Activated naive CD4-positive, alpha-beta T cell treated with anti-CD3 and anti-CD28 coated beads, Interleukin-2, amount 10 ng/mL, durations not matched to agents 7 days and 5 days (primary cell): ENCODE data around the gene SLK.

Experiments
- CTCF ChIA-PET: fragments of 350-600 bp; sonication (Branson Sonifier 250); formaldehyde crosslinking; loops from one replicate; lab custom pipeline; 2021; ENCODE audit warnings: antibody characterized with exemption; lab: Charles Lee
- DNase-seq: peaks from one replicate; pipeline ENCODE4 v3.0.0-alpha.2; 2020
- H3K27ac Mint-ChIP-seq: one replicate; pipeline ENCODE4 v1.8.0; 2021; ENCODE audit warnings: mild to moderate bottlenecking, moderate library complexity, mixed read lengths
- H3K27me3 Mint-ChIP-seq: one replicate; pipeline ENCODE4 v1.8.0; 2021; ENCODE audit warnings: mild to moderate bottlenecking, mixed read lengths
- H3K36me3 Mint-ChIP-seq: one replicate; pipeline ENCODE4 v1.8.0; 2021; ENCODE audit warnings: mixed read lengths
- H3K4me1 Mint-ChIP-seq: one replicate; pipeline ENCODE4 v1.8.0; 2021; ENCODE audit warnings: mixed read lengths
- H3K4me3 Mint-ChIP-seq: one replicate; pipeline ENCODE4 v1.8.0; 2021; ENCODE audit warnings: mild to moderate bottlenecking, moderate library complexity, mixed read lengths
- H3K9me3 Mint-ChIP-seq: one replicate; pipeline ENCODE4 v1.8.0; 2021; ENCODE audit warnings: mixed read lengths

SLK gene

GRCh38 chr10:104035194-104036068, 68.5 kb downstream of the SLK start:
- Mint-ChIP-seq H3K27ac (no peak overlapping the region), H3K36me3 (peaks cover 4% of the 10 kb centered on the region), H3K27me3 (no peaks in the 10 kb centered on the region), H3K4me1 (no peaks in the 10 kb centered on the region), H3K9me3 (no peaks in the 10 kb centered on the region), H3K4me3 (no peak overlapping the region)
- DNase-seq: no peak
- CTCF ChIA-PET: no interaction called here

GRCh38 chr10:104036069-104036384, 69.1 kb downstream of the SLK start:
- H3K4me1 Mint-ChIP-seq: no peaks in the 10 kb centered on the region
- no peak overlapping the region for H3K27ac Mint-ChIP-seq
- H3K27me3 Mint-ChIP-seq: no peaks in the 10 kb centered on the region
- no peak overlapping the region for H3K4me3 Mint-ChIP-seq
- no peaks in the 10 kb centered on the region for H3K9me3 Mint-ChIP-seq
- peaks cover 4% of the 10 kb centered on the region for H3K36me3 Mint-ChIP-seq
- CTCF ChIA-PET: no interaction called here
- DNase-seq: no peak

- Mint-ChIP-seq H3K9me3 (no peaks in the 10 kb centered on the region), H3K36me3 (peaks cover 2% of the 10 kb centered on the region), H3K27ac (no peak overlapping the region), H3K4me1 (no peaks in the 10 kb centered on the region), H3K4me3 (no peak overlapping the region), H3K27me3 (peaks cover under 1% of the 10 kb centered on the region)
- no peak for DNase-seq
- CTCF ChIA-PET: no interaction called here
These were observed 69.7 kb downstream of the SLK start for GRCh38 chr10:104036518-104037260.

DNA sequence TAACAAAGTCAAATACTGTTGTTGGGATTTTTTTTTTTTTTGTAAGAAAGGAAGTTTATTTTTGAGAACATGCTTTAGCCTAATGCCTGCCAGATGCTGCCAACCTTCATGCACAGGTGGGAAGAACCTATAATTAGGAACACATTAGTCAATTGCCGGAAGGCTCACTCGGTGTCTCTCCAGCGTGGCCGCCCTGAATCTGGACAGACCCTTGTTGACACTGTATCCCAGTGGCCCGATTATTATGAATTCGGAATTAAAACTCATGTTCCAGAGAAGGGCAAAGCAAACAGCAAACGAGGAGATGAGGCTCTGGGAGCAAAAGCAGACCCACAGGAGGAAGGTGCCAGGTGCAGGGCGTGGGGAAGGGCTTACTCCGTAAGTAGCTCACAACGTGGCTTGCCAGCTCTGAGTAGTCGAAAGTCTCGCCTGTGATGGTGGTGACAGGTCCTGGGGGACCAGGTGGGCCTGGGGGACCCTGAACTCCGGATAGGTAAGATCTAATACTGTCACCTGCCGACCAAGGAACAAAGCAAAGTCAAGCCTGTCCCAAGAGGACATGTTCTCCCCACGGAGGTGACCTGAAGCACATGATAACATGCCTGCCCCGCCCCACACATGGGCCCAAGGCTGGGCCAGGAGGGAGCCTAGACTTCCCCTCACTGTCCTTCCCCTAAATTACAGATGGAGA, 70.5 kb downstream of the SLK start:
- Mint-ChIP-seq H3K4me1 (no peaks in the 10 kb centered on the region), H3K9me3 (no peaks in the 10 kb centered on the region), H3K27ac (no peak overlapping the region), H3K36me3 (peaks cover under 1% of the 10 kb centered on the region), H3K27me3 (peaks cover 7% of the 10 kb centered on the region), H3K4me3 (no peak overlapping the region)
- CTCF ChIA-PET: no interaction called here
- DNase-seq: no peak

DNA sequence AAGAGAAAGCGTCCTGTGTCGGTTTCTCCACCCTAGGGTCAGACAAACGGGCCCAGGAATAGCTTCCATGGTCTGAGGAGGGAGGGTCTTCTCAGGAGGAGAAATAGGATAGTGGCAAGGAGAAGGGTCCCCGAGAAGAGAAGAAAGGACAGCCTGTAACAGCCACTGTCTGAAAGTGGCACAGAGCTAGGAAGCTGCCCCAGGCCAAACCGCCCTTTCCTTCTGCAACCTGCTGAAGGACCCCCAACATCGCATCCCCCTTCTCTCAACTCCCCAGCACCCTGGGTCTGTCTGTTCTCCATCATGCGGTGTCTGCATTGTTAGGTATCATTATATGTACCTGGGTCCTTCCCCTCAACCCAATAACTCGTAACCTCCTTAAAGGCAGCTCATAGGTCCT, 71.6 kb downstream of the SLK start:
- peaks cover 14% of the 10 kb centered on the region for H3K27me3 Mint-ChIP-seq
- no peaks in the 10 kb centered on the region for H3K4me1 Mint-ChIP-seq
- H3K36me3 Mint-ChIP-seq: no peaks in the 10 kb centered on the region
- no peak overlapping the region for H3K4me3 Mint-ChIP-seq
- no peaks in the 10 kb centered on the region for H3K9me3 Mint-ChIP-seq
- no peak for DNase-seq
- H3K27ac Mint-ChIP-seq: no peak overlapping the region
- CTCF ChIA-PET: no interaction called here

DNA sequence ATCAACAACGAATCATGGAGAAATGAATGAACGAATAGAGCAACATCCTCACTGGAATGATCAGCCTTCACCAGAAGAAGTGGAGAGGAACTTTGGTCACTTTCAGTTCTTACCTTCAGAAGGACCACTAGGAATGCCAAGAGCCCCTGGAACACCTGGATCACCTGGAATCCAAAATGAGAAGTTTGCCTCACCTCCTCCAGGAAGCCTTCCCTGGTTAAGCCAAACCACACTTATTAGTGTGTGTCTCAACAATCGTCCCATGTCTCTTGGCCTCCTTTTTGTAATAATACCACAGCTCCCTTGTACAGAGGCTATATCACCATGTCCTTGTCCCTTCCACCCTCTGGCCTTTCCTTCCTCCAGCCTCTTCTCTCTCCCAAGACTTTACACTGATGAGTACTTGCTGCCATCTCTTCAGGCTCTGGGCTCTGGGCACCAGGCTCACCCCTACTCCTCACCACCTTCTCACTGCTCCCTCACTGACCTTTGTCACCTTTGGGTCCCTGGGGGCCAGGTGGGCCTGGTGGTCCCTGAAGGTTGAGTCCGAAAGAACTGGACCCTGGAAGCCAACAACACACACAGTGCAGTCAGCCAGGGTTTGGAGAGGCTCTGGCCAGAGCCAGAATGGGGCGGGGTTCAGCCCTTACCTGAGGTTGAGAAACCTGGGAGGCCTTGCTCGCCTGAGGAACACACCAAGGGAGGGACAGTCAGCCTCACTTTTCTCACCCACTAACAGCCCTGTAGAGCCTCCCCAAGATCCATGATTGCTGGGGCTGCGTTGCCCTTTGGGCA, 72.2 kb downstream of the SLK start:
- Mint-ChIP-seq H3K4me3 (no peak overlapping the region), H3K27ac (no peak overlapping the region), H3K9me3 (no peaks in the 10 kb centered on the region), H3K4me1 (no peaks in the 10 kb centered on the region), H3K36me3 (no peaks in the 10 kb centered on the region), H3K27me3 (peaks cover 21% of the 10 kb centered on the region)
- no peak for DNase-seq
- CTCF ChIA-PET: no interaction called here

DNA sequence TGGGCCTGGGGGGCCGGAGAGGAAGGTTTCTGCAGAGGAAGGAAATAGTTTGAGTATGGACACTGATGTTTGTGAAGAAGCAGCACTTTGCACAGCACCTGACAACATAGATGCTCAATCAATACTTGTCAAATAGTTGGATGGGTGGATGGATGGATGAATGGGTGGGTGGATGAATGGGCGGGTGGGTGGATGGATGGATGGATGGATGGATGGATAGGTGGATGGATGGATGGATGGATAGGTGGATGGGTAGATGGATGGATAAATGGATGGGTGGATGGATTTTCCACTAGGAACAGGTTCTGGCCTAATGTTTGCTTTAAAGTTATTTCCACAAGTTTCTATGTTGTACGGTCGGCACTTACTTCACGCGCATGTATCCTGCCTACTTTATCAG, 73.4 kb downstream of the SLK start:
- H3K27me3 Mint-ChIP-seq: peaks cover 30% of the 10 kb centered on the region
- no peaks in the 10 kb centered on the region for H3K4me1 Mint-ChIP-seq
- no peak for DNase-seq
- no peak overlapping the region for H3K4me3 Mint-ChIP-seq
- H3K27ac Mint-ChIP-seq: no peak overlapping the region
- no peaks in the 10 kb centered on the region for H3K36me3 Mint-ChIP-seq
- no peaks in the 10 kb centered on the region for H3K9me3 Mint-ChIP-seq
- CTCF ChIA-PET: no interaction called here

- CTCF ChIA-PET: interaction anchor here (1.1 kb wide), 1 partner anchor 12 kb away, joined by 3 read pairs; no protein-coding TSS in a partner anchor
- H3K27me3 Mint-ChIP-seq: peaks cover 30% of the 10 kb centered on the region
These were observed 74.2 kb downstream of the SLK start for GRCh38 chr10:104040862-104041789.

GRCh38 chr10:104041891-104042535, 75.1 kb downstream of the SLK start:
- Mint-ChIP-seq H3K27ac (no peak overlapping the region), H3K27me3 (peaks cover 38% of the 10 kb centered on the region), H3K9me3 (no peaks in the 10 kb centered on the region), H3K4me3 (no peak overlapping the region), H3K4me1 (no peaks in the 10 kb centered on the region), H3K36me3 (no peaks in the 10 kb centered on the region)
- CTCF ChIA-PET: interaction anchor here (1.1 kb wide), 1 partner anchor 13 kb away, joined by 3 read pairs; no protein-coding TSS in a partner anchor
- DNase-seq: no peak

More at GRCh38 chr10:104040862-104041789, 74.2 kb downstream of the SLK start:
- Mint-ChIP-seq H3K4me3 (no peak overlapping the region), H3K4me1 (no peaks in the 10 kb centered on the region), H3K36me3 (no peaks in the 10 kb centered on the region), H3K9me3 (no peaks in the 10 kb centered on the region), H3K27ac (no peak overlapping the region)
- DNase-seq: no peak

DNA sequence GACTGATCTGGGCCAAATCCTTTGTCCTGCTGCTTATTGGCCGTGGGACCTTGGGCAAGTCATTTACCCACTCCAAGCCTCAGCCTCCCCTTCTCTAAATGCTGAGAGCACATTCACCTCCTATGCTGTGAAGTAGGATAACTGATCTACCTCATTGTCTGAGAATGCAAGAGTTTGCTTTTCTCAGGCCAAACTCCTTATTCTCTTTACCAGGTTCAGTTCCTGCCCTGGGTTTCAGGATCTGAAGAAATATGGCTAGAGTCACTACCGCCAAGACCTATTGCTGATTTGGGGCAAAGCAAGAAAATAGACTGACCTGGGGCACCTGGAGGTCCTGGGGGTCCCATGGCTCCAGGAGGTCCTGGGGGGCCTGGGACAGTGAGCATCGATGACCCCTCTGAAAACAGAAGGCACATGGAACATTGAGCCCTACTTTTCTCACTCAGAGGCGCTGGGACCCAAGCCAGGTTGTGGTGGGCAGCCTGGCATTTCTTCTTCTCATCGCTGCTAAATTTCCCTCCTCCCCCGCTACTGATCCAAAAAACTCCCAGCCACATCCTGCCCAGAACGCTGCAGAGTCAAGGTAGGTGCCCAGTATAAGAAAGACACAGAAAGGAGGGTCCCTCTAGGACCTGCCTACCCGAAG, 76.4 kb downstream of the SLK start:
- Mint-ChIP-seq H3K27me3 (peaks cover 46% of the 10 kb centered on the region), H3K9me3 (no peaks in the 10 kb centered on the region), H3K4me1 (no peaks in the 10 kb centered on the region), H3K36me3 (no peaks in the 10 kb centered on the region), H3K27ac (no peak overlapping the region), H3K4me3 (no peak overlapping the region)
- CTCF ChIA-PET: no interaction called here
- no peak for DNase-seq

DNA sequence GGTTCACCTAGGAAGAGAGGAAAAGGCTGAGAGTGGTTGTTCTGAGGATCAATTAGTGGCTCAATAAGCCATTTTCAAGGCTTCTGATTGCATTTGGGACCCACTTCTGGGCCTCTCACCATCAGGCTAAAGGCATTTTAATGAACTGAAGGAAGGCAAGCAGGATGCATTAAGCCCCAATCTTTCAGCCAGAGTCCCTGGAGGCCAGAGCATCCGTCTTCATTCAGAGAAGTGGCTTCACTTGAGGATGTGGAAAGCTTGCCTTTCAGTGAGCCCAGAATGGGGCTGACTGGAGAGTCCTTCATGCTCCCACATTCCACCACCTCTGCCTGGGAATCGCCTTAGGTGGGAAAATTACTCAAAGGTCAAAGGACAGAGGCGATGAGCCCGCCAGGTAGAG, 76.9 kb downstream of the SLK start:
- H3K27ac Mint-ChIP-seq: no peak overlapping the region
- H3K4me1 Mint-ChIP-seq: no peaks in the 10 kb centered on the region
- CTCF ChIA-PET: no interaction called here
- no peak for DNase-seq
- H3K36me3 Mint-ChIP-seq: no peaks in the 10 kb centered on the region
- H3K9me3 Mint-ChIP-seq: no peaks in the 10 kb centered on the region
- no peak overlapping the region for H3K4me3 Mint-ChIP-seq
- peaks cover 50% of the 10 kb centered on the region for H3K27me3 Mint-ChIP-seq
